ENCODE data around the gene LPIN1. TPM values are rescaled to one million over a fixed set of nuclear protein-coding genes. Genes with fewer than 3 reads are reported as not detected.
A peak's percentile ranks its signal among the peaks of the same experiment; 100 is the strongest.

The LPIN1 gene
- total RNA-seq, 2 donors from 2014 or later, result 15.0 to 47.5 TPM

- Histone ChIP-seq H3K27me3 (no peaks in the 10 kb centered on the region), H3K9me3 (no peaks in the 10 kb centered on the region), H3K4me1 (peaks cover 10% of the 10 kb centered on the region), H3K36me3 (replicated peaks in 1 of 2; ENCODE audit: insufficient read depth in 1 of 2, low read depth in 2 of 2) (peaks cover 0 to 4% of the 10 kb centered on the region in 2 donors), H3K27ac (no peak overlapping the region), H3K4me3 (no peak overlapping the region)
- TF ChIP-seq CTCF (IDR thresholded peaks at IDR 0.05) (no peak), POLR2A (IDR thresholded peaks at IDR 0.05) (no peak)
- 54 to 60% methylated on average over 2 of the region's 2 CpGs for WGBS, 2 donors
- intact Hi-C loops (cut with DNase I), result no loop called here
- DNase-seq, result no peak
- ATAC-seq, result no peak
Measured at GRCh38 chr2:11761259-11761658, 14.8 kb downstream of the LPIN1 start.

- ATAC-seq (no peak), DNase-seq (no peak)
- no peaks in the 10 kb centered on the region for H3K27me3 ChIP-seq
- H3K4me3 ChIP-seq, result no peak overlapping the region
- intact Hi-C loops (cut with DNase I), result no loop called here
- H3K27ac ChIP-seq, result no peak overlapping the region
- H3K36me3 ChIP-seq (replicated peaks in 1 of 2; ENCODE audit: insufficient read depth in 1 of 2, low read depth in 2 of 2), result peaks cover 0 to 4% of the 10 kb centered on the region in 2 donors
- 94 to 96% methylated on average over 14 of the region's 14 CpGs for WGBS, 2 donors
- H3K4me1 ChIP-seq, result peaks cover 10% of the 10 kb centered on the region
- no peak for TF ChIP-seq CTCF (IDR thresholded peaks at IDR 0.05)
- TF ChIP-seq POLR2A (IDR thresholded peaks at IDR 0.05), result no peak
- no peaks in the 10 kb centered on the region for H3K9me3 ChIP-seq
Measured at GRCh38 chr2:11762031-11762430, 15.6 kb downstream of the LPIN1 start.

- WGBS, 2 donors, result 83 to 90% methylated on average over 20 of the region's 20 CpGs
- intact Hi-C loops (cut with DNase I), result no loop called here
- H3K27me3 ChIP-seq, result no peaks in the 10 kb centered on the region
- TF ChIP-seq POLR2A (IDR thresholded peaks at IDR 0.05), result no peak
- TF ChIP-seq CTCF (IDR thresholded peaks at IDR 0.05), result no peak
- peaks cover 0 to 7% of the 10 kb centered on the region in 2 donors for H3K36me3 ChIP-seq (replicated peaks in 1 of 2; ENCODE audit: insufficient read depth in 1 of 2, low read depth in 2 of 2)
- peaks cover 10% of the 10 kb centered on the region for H3K4me1 ChIP-seq
- H3K27ac ChIP-seq, result no peak overlapping the region
- H3K9me3 ChIP-seq, result no peaks in the 10 kb centered on the region
- no peak overlapping the region for H3K4me3 ChIP-seq
- ATAC-seq (no peak), DNase-seq (no peak)
Measured at GRCh38 chr2:11762799-11763461, 16.5 kb downstream of the LPIN1 start.

- DNase-seq (peak; percentile 65 to 84 (median 76)), ATAC-seq (peak; percentile 87)
- peaks cover 0 to 7% of the 10 kb centered on the region in 2 donors for H3K36me3 ChIP-seq (replicated peaks in 1 of 2; ENCODE audit: insufficient read depth in 1 of 2, low read depth in 2 of 2)
- peak overlapping the region in 1 of 4 donors; percentile 48 for H3K27ac ChIP-seq
- intact Hi-C loops (cut with DNase I), result no loop called here
- H3K4me1 ChIP-seq, result peaks cover 10% of the 10 kb centered on the region
- 20 to 30% methylated on average over 4 of the region's 4 CpGs for WGBS, 2 donors
- H3K4me3 ChIP-seq, result no peak overlapping the region
- H3K27me3 ChIP-seq, result no peaks in the 10 kb centered on the region
- TF ChIP-seq POLR2A (IDR thresholded peaks at IDR 0.05), result no peak
- TF ChIP-seq CTCF (IDR thresholded peaks at IDR 0.05), result no peak
- H3K9me3 ChIP-seq, result no peaks in the 10 kb centered on the region
Measured at GRCh38 chr2:11764359-11764758, 17.9 kb downstream of the LPIN1 start.

GRCh38 chr2:11764920-11765319 lies 18.5 kb downstream of the LPIN1 start:
- H3K4me1 ChIP-seq, result peaks cover 10% of the 10 kb centered on the region
- peak overlapping the region in 1 of 4 donors; percentile 48 for H3K27ac ChIP-seq
- ATAC-seq, result no peak
- 90 to 97% methylated on average over 10 of the region's 10 CpGs for WGBS, 2 donors
- intact Hi-C loops (cut with DNase I), result no loop called here
- H3K36me3 ChIP-seq (replicated peaks in 1 of 2; ENCODE audit: insufficient read depth in 1 of 2, low read depth in 2 of 2), result peaks cover 0 to 7% of the 10 kb centered on the region in 2 donors
- DNase-seq, result no peak
- no peak overlapping the region for H3K4me3 ChIP-seq
- TF ChIP-seq CTCF (IDR thresholded peaks at IDR 0.05) (no peak), POLR2A (IDR thresholded peaks at IDR 0.05) (no peak)
- no peaks in the 10 kb centered on the region for H3K27me3 ChIP-seq
- no peaks in the 10 kb centered on the region for H3K9me3 ChIP-seq
